MM.1S (cell line): ENCODE data around the gene FASTK.

Source experiments
- CTCF ChIP-seq: fragments of 300-600 bp; sonication (generic); IDR thresholded peaks from 2 replicates; pipeline ENCODE4 v1.5.1; 2016; ENCODE audit warnings: antibody characterized with exemption, low read length, mixed read lengths
- EZH2phosphoT487 ChIP-seq: fragments of 300-600 bp; sonication (generic); IDR thresholded peaks from 2 replicates; pipeline ENCODE4 v1.6.1; 2018; ENCODE audit warnings: antibody characterized with exemption, low read length

- no peak for TF ChIP-seq CTCF
- TF ChIP-seq EZH2phosphoT487 = no peak
Observed at GRCh38 chr7:151079199-151079910, 1.3 kb downstream of the FASTK start.
